Vagina (tissue), 2 donors: ENCODE data around the gene PROB1.

ENCODE experiments used
- POLR2A ChIP-seq, 2 donors: fragments of 450-650 bp; IDR thresholded peaks; one replicate each; pipeline ENCODE4 v1.6.1; 2017; ENCODE audit warnings: antibody characterized with exemption in 2 of 2, mild to moderate bottlenecking in 2 of 2, moderate library complexity in 2 of 2
- POLR2AphosphoS5 ChIP-seq, 2 donors: sonication (generic); formaldehyde crosslinking; IDR thresholded peaks; one replicate each; pipeline ENCODE4 v1.9.0; 2017; ENCODE audit warnings: antibody characterized with exemption in 2 of 2, mild to moderate bottlenecking in 2 of 2, low read depth in 1 of 2; ENCODE audit not compliant: insufficient read depth in 1 of 2
- TF ChIP-seq, protein P1 (sequence below), 3 experiments: fragments of 450-650 bp in 2 of 3; fragments of 200-600 bp in 1 of 3; sonication (generic) in 1 of 3; IDR thresholded peaks; one replicate each; pipeline ENCODE4 v1.5.1; 2017 to 2019; ENCODE audit warnings: antibody characterized with exemption in 3 of 3, mild to moderate bottlenecking in 2 of 3, moderate library complexity in 2 of 3

- TF ChIP-seq, protein P1, sequence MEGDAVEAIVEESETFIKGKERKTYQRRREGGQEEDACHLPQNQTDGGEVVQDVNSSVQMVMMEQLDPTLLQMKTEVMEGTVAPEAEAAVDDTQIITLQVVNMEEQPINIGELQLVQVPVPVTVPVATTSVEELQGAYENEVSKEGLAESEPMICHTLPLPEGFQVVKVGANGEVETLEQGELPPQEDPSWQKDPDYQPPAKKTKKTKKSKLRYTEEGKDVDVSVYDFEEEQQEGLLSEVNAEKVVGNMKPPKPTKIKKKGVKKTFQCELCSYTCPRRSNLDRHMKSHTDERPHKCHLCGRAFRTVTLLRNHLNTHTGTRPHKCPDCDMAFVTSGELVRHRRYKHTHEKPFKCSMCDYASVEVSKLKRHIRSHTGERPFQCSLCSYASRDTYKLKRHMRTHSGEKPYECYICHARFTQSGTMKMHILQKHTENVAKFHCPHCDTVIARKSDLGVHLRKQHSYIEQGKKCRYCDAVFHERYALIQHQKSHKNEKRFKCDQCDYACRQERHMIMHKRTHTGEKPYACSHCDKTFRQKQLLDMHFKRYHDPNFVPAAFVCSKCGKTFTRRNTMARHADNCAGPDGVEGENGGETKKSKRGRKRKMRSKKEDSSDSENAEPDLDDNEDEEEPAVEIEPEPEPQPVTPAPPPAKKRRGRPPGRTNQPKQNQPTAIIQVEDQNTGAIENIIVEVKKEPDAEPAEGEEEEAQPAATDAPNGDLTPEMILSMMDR (IDR thresholded peaks at IDR 0.05), result no peak
- TF ChIP-seq POLR2AphosphoS5 (IDR thresholded peaks at IDR 0.05; ENCODE audit: insufficient read depth in 1 of 2, low read depth in 1 of 2) (no peak), POLR2A (IDR thresholded peaks at IDR 0.05) (no peak)
Observed at GRCh38 chr5:139341187-139341688, 53.7 kb downstream of the PROB1 start.
